Stimulated activated CD4-positive, alpha-beta T cell treated with anti-CD3 and anti-CD28 coated beads, Interleukin-12 subunit alpha, Interleukin-12 subunit beta, amount 100 ng/mL, for 4 hours (primary cell): ENCODE results near the gene MST1.

Source experiments
- DNase-seq: peaks from one replicate; pipeline ENCODE4 v3.0.0-alpha.2; 2020

The MST1 gene

DNA sequence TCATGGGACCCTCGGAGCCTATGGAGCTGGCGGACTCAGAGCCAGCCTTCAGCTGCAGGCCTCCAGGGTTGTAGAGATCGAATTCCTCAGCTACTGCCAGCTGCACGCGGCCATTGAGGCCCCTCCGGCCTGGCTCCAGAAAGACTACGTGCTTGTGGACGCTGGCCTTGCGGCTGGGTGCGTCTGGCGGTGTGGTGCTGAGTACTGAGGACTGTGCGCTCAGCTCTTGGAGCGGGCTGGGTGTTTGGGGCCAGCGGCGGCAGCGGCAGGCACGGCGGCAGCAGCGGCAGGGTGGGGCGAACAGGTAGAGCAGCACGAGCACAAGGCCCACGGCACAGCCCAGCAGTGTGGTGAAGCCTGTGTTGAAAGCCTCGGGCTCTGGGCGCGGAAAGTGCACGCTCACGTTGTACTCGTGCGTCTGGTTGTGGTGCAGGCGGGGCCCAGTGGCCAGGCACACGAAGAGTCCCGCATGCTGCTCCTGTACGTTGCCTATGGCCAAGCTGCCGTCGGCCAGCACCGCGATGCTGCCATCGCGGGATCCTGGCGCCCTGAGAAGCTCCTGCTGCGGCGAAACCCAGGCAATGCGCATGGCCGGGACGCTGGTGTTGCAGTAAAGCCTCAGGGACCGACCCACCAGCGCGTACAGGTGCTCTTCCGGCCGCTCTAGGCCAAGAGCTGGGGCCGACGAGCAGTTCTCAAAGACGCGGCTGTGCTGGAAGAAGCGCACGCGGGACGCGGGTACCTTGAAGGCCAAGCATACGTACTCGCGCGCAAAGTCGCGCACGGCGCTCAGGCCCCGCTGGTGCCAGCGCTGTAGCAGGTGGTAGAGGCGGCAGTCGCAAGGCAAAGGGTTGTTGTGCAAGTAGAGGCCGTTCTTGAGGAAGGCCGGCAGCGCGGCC lies 28.9 kb upstream of the MST1 start:
- no peak for DNase-seq

DNA sequence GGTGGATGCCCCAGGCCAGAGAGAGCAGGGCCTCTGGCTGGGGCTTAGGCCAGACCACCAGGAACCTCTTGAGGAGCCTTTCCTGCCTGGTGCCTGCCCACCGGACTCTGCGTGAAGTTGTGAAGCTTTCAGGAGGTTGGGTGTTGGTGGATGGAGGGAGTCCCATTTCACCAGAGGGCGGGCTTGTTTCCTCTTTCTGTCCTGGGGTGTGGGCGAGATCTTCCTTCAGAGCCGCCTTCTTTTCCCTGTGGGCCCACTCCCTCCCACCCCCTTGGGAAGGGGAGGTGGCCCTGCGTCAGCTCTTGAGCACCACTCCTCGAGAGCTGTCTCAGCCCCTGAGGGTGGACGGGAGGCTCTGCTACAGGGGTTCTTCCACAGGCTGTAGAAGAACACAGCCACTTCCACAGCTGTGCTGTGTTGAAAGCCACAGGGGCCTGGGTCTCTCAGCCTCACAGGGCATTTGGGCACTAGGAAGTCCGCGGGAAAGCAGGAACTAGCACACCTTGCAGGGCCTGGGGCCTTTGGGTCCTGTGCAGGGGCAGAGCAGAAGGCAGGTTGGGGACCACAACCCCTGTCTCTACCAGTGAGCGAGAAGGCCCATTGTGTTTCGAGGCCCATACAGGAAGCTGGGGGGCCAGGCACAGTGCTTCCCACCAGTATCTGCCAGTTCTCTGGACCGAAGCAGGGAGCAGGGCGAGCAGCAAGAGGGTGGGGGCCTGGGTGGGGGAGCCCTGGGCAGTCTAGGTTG lies 28.1 kb upstream of the MST1 start:
- no peak for DNase-seq

DNA sequence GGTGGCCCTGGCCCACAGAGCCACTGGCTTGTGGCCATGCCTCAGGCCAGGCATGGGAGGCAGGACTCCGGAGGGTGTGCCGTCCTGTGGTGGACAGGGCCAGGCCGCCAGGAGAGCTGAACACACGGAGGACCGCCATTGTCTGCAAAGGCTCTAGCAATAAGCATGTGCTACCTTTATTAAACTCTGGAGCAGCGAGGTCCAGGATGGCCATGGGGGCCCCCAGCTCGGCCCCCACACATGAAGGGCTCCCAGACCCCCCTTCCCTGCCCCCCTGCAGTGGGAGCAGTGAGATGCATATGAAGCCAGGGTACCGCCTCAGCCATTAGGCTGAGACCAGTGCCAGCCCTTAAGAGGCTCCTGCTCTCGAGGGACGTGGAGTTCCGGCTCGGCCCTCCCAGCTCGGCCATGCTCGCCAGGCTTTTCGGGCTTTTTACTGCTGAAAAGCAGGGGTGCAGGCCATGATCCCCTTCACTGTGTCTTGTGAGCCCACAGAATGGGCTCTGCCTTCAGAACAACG lies 27.5 kb upstream of the MST1 start:
- DNase-seq: no peak

DNA sequence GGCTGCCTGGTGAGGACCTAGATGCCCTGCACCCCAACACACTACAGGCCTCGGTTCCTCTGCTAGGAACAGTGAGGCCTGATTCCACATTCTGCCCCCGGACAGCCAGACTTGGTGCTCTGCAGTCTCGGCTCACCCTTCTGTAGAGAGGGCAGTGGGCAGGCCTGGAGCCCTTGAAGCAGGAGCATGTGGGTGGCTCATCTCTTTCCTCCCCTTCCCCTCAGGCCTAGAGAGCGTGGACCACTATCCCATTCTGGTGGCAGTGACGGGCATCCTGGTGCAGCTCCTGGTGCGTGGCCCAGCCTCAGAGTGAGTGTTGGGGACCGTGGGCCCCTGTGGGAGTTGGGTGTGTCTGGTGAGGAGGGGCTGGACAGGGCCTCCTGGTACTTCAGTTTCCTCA lies 26.9 kb upstream of the MST1 start:
- DNase-seq: no peak

DNA sequence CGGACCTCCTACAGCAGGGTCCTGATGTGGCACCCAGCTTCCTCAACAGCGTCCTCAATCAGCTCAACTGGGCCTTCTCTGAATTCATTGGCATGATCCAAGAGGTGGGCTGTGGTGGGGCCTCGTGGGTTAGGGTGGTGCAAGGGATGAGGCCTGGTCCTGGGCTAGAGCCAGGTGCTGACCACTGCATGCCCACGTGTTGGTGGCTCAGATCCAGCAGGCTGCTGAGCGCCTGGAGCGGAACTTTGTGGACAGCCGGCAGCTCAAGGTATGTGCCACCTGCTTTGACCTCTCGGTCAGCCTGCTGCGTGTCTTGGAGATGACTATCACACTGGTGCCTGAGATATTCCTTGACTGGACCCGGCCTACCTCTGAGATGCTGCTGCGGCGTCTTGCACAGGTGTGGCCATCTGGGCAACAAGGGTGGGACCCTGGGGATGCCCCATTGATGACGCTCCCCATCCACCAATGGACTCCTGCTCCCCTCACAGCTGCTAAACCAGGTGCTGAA lies 26.4 kb upstream of the MST1 start:
- DNase-seq: no peak

DNA sequence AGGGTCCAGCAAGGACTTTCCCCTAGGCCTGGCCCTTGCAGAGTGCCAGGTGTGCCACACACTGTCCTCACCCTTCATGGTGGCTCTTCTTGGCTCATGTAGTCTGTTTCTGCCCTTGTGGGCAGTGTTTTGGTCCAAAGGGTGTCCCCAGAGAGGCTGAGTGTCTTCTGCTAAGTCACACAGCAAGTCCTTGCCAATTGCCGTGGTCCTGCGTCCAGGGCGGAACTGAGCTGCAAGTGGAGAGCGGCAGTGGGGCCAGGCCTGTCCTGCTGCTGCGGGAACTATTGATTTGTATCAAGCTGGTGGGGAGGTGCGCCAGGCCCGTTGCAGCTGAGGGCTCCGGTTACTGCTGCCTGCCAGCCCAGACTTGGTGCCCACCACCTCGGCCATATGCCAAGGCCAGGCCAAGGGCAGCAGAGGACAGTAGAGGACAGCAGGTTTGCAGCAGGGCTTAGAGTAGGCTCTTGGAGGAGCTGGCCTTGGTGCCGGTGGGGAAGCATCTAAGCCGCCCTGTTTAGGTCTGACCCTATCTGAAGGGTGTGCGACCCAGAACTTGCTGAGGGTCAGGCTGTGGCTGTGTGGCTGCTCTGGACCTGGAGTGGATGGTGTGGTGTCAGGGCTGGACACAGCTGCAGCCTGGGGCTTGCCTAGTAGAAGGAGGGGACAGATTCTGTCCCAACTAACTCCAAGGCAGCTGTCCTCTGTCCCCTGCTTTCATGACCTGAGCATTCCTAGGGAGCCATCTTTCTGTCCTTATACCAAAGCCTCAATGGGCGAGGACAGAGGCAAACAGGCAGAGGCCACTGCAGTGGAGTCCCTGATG lies 25.7 kb upstream of the MST1 start:
- DNase-seq: no peak

DNA sequence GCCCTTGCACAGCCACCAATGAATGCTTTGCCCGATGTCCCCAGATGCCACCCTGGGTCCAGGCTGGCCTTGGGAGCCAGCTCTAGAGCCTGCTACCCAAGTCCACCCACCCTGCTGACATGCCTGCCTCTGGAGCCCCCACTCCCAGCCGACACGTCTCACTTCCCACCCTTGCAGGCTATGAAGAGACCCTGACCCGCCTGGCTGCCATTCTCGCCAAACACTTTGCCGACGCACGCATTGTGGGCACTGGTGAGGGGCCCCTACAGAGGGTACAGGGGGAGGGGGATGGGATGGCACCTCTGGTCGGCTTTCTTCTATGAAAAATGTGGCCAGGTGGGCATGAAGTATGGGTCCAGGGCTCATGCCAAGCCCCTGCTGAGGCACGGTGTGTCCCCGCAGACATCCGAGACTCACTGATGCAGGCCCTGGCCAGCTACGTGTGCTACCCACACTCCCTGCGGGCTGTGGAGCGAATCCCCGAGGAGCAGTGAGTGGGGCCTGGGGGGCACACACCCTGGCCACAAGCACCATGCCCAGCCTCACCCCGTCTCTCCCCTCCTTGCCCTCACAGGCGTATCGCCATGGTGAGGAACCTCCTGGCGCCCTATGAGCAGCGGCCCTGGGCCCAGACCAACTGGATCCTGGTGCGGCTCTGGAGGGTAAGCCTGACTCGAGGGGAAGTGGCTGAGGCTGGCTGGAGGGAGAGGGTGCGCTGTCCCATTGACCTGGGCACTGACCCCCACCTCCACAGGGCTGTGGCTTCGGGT lies 24.2 kb upstream of the MST1 start:
- DNase-seq: no peak

DNA sequence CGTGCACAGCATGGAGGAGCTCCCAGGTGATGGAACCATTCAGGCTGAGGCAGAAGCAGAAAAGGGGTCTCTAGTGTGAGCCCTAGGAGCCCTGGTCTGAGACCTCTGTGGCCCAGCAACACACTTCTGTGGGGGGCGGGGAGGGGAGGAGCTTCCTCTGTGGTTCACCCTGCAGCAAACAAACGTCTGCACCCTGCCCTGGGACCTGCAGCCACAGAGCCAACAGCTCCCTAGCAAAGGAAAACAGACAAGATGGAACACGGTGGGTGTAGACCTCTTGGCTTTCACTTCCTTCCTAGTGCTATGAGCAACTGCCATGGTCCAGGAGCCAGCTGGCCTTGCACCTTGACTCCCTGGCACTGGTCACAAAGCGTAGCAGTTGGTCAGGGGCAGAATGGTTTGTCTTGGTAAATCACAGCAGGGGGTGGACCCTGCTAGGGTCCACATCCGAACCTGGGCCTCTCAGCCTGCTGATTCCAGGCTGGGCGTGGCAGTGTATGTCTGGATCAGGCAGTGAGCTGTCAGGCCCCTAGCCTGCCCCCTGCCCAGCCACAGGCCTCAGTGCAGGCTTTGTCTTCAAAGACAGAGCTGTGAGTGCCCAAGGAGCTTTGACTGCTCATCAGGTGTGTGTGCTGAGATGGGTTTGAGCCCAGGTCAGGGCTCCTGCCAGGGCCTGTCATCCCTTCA lies 23.5 kb upstream of the MST1 start:
- DNase-seq: no peak

DNA sequence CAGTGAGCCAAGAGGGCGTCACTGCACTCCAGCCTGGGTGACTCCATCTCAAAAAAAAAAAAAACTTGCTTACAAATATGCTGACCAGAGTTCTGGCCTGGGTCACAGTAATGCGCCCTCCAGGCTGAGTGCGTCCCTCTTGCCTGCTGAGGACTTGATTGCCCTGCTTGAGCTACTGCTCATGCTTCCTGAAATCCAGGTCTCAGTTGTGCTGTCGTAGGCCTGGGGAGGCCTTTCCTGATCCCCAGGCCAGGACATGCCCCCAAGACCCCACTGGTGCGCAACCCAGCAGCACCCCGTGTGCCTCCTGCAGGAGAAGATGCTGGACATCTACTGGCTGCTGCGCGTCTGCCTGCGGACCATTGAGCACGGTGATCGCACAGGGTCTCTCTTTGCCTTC lies 22.9 kb upstream of the MST1 start:
- DNase-seq: no peak

DNA sequence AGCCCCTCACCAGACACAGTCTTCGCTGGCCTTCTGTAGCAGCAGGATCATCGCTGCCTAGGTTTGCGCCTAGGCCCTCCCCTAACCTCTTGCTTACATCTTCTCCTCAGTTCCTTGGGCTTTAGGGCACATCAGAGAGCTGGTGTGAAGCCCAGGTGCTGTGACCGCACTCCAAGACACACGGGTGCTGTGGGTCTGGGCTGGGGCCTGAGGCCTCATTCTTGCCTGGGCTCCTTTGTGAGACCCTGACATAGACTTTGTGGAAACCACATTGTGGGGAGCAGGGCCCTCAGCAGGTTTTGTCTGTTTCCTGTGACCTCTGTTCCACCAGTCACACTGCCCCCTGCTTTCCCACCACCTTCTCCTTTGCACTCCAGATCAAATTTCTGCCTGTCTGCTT lies 22.2 kb upstream of the MST1 start:
- DNase-seq: no peak

DNA sequence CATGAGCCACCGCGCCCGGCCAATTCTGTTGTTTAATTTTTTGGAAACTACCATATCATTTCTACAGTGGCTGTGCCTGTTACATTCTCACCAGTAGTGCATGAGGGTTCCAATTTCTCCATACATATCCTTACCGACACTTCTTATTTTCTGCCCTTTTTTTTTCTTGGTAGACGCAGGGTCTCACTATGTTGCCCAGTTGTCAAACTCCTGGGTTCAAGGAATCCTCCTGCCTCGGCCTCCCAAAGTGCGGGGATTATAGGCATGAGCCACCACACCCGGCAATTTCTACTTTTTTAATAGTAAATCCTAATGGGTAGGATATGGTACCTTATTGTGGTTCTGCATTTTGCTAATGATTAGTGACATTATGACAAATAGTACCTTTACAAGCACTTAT lies 20.6 kb upstream of the MST1 start:
- no peak for DNase-seq

DNA sequence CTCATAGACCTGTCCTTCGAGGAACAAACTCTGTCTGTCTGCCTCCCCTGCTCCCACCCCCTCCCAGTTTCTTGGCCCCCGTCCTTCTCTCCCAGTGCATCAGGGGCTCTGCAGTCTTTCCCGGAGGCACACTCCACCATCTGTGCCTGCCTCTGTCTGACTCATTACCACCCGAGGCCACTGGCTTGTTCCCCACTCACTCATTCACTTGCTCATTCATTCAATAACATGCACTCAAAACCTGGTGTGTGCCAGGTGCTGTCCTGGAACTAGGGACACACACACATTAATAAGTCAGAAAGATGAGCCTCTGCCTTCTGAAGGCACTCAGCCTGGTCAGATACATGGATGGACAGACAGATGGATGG lies 17.8 kb upstream of the MST1 start:
- DNase-seq: no peak

DNA sequence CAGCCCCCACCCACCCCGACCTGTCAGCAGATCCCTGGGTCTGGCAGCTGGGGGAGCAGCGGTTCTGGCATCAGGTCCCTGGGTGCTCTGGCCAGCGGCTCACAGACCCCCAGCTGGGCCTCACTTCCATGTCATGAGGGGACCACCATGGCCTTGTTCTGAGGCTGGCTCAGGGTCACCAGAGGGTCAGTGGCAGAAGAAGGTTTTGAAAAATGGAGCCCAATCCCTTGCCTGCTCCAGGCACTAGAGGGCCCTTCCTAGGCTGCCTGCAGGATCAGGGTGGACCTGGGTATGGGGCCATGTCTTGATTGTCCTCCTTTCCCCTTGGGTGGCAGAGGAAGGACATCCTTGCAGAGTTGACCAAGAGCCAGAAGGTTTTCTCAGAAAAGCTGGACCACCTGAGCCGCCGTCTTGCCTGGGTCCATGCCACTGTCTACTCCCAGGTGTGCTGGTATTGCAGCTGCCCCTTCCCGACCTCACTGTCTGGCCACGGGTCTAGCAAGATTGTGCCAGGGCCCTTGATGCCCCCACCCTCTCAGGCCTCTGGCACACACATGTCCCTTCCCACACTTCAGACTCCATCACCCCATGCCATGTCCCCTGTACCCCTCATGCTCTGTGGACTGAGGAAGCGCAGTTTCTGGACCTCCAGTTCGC lies 17.3 kb upstream of the MST1 start:
- no peak for DNase-seq

DNA sequence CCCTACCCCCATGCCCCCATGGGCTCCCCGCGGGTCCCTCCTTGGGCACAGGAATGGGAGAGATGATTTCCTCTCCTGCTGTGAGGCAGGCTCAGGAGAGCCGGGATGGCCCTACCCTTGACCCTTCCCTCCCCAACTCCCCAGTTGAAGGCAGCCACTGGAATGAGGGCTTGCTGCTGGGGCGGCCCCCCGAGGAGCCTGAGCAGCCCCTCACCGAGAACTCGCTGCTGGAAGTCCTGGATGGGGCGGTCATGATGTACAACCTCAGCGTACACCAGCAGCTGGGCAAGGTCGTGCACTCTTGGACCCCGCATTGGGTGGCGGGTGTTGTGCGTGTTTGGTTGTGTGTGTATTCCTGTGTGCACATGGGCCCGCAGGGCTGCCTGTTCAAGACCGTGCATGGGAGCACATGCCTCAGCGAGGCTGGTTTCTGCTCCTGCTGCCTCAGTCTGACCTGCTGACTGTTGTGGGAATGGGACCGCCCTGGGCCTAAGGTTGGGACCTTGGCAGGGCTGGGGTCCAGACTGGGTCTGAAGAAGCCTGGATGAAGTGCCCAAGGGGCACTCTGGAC lies 16.2 kb upstream of the MST1 start:
- no peak for DNase-seq

DNA sequence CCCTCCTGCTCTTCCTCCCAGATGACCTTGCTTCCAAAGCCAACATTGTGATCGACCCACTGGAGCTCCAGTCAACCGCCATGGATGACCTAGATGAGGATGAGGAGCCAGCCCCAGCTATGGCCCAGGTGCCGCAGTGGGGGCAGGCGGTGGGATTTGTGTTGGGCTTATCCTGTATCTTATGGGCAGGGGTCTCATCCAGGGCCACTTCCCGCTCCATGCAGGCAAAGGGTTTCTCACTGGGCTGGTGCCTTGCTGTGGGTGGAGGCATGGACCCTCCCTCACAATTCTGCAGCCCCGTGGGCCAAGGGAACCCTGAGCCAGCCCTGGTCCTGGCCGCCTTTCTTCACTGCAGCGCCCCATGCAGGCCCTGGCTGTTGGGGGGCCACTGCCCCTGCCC lies 15.4 kb upstream of the MST1 start:
- DNase-seq: no peak

DNA sequence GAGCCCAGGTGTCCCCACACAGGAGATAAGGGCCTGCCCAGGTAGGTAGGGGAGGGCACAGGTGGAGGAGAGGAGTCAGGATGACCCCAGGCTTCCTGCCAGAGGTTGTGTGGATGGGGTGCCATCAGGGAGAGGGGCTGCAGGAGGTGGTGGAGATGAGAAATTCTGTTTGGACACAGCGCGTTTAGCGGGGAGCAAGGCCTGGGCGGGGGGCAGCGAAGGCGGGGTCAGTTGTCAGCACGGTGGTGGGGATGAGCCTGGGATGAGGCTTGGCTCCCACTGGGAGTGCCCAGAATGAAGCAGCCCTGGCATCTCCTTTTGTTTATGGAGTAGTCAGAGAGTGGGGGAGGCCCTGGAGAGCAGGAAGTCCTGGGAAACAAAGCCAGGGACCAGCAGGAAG lies 14.7 kb upstream of the MST1 start:
- no peak for DNase-seq

DNA sequence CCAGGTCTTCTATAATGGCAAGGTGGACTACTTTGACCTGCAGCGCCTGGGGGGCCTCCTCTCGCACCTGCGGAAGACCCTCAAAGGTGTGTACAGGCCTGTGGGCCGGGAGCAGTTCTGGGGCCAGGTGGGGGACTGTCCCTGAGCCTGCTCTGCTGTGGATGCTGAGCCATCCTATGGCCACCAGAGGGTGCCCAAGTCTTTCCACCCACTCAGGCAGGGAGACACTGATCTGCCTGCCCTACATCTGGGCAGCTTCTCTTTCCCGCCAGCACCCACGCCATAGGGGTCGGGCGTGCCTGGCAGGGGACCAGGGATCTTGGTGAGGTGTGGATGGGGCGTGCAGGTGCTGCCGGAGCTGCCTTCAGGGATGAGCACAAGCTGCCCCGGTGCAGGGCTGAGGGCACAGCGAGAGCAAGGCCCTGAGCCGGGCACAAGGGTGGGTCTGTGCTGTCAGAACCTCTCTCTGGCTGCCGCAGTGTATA lies 14.2 kb upstream of the MST1 start:
- peak; percentile 46 for DNase-seq

DNA sequence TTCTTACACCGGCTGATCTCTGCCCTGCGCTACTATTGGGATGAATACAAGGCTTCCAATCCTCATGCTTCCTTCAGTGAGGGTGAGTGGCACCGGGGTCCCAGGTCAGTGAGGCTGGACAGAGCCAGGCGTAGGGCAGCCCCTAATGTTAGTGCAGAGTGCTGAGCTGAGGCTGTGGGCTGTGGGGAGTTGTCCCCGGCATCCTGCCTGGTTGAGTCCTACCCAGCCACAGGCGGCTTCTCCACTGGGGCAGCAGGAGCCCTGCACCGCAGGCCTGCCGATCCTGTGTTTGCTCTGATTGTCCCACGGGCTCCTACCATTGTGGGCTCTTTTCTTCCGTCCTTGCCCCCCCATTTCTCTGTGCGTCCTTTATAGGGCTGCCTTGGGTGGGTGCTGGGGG lies 13.4 kb upstream of the MST1 start:
- DNase-seq: no peak

DNA sequence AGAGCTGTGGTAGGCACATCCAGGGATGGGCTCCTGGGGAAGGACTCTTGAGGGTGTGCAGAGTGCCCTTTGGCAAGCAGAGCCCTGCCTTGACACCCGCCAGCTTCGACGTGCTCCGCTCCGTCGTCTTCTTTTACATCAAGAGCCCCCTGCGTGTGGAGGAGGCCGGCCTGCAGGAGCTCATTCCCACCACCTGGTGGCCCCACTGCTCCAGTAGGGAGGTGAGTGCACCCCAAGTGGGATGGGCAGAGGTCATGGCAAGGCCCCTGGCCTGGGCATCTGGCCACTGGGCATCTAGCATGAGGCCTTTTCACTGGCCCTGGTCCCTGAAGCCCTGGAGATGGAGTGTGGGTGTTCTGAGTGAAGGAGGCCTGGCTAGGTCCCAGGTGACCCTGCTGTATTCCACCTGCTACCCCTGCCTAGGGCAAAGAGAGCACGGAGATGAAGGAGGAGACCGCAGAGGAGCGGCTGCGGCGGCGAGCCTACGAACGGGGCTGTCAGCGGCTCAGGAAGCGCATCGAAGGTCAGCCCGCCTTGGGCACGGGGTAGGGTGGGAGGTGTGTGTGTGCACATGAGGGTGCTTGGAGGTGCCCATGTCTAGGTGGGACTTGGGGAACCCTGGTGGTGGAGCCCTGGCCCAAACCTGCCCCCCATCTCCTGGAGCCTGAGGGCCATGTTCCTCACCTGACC lies 12.3 kb upstream of the MST1 start:
- no peak for DNase-seq
